HL-60 (cell line): Measurements from ENCODE around the gene MYO1E.

Source experiments
- GABPA ChIP-seq: IDR thresholded peaks from 2 replicates; pipeline ENCODE4 v1.6.1; 2012; ENCODE audit warnings: low read depth
- POLR2AphosphoS5 ChIP-seq: IDR thresholded peaks from 2 replicates; pipeline ENCODE4 v1.6.1; 2012; ENCODE audit warnings: low read depth
- SPI1 ChIP-seq: IDR thresholded peaks from 2 replicates; pipeline ENCODE4 v1.6.1; 2012; ENCODE audit warnings: low read depth, mild to moderate bottlenecking, borderline replicate concordance
- TF ChIP-seq, protein P1 (sequence below): IDR thresholded peaks from one replicate; pipeline ENCODE4 v1.5.1; 2011; ENCODE audit warnings: low read length, control low read depth, inconsistent platforms; ENCODE audit not compliant: insufficient read depth
- TF ChIP-seq, protein P2 (sequence below): IDR thresholded peaks from 2 replicates; pipeline ENCODE4 v1.6.1; 2012; ENCODE audit warnings: low read depth; ENCODE audit not compliant: insufficient replicate concordance

DNA sequence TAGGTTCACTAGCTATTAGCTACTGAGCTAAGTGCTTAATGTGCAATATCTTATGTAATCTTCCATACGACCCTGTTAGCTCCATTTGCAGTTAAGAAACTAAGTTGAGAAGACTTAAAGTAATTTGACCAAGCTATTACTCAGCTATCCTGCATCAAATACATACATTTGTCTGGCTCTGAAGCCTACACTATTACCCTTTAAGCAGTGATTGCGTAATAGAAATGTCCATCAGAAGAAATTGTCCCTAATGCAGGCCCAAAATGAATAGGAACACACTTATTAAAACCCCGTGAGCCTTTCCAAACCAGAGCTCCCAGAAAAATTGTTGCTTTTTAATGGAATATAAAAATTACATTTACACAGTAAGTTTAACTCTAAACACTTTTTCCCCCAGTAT, 5.3 kb upstream of the MYO1E start:
- TF ChIP-seq, protein P1, sequence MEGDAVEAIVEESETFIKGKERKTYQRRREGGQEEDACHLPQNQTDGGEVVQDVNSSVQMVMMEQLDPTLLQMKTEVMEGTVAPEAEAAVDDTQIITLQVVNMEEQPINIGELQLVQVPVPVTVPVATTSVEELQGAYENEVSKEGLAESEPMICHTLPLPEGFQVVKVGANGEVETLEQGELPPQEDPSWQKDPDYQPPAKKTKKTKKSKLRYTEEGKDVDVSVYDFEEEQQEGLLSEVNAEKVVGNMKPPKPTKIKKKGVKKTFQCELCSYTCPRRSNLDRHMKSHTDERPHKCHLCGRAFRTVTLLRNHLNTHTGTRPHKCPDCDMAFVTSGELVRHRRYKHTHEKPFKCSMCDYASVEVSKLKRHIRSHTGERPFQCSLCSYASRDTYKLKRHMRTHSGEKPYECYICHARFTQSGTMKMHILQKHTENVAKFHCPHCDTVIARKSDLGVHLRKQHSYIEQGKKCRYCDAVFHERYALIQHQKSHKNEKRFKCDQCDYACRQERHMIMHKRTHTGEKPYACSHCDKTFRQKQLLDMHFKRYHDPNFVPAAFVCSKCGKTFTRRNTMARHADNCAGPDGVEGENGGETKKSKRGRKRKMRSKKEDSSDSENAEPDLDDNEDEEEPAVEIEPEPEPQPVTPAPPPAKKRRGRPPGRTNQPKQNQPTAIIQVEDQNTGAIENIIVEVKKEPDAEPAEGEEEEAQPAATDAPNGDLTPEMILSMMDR = no peak
- TF ChIP-seq, protein P2, sequence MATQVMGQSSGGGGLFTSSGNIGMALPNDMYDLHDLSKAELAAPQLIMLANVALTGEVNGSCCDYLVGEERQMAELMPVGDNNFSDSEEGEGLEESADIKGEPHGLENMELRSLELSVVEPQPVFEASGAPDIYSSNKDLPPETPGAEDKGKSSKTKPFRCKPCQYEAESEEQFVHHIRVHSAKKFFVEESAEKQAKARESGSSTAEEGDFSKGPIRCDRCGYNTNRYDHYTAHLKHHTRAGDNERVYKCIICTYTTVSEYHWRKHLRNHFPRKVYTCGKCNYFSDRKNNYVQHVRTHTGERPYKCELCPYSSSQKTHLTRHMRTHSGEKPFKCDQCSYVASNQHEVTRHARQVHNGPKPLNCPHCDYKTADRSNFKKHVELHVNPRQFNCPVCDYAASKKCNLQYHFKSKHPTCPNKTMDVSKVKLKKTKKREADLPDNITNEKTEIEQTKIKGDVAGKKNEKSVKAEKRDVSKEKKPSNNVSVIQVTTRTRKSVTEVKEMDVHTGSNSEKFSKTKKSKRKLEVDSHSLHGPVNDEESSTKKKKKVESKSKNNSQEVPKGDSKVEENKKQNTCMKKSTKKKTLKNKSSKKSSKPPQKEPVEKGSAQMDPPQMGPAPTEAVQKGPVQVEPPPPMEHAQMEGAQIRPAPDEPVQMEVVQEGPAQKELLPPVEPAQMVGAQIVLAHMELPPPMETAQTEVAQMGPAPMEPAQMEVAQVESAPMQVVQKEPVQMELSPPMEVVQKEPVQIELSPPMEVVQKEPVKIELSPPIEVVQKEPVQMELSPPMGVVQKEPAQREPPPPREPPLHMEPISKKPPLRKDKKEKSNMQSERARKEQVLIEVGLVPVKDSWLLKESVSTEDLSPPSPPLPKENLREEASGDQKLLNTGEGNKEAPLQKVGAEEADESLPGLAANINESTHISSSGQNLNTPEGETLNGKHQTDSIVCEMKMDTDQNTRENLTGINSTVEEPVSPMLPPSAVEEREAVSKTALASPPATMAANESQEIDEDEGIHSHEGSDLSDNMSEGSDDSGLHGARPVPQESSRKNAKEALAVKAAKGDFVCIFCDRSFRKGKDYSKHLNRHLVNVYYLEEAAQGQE = no peak
- TF ChIP-seq GABPA (no peak), POLR2AphosphoS5 (no peak), SPI1 (no peak)
